HepG2 (cell line): Measurements from ENCODE around the gene C2orf81. TPM values are rescaled to one million over a fixed set of nuclear protein-coding genes. Genes with fewer than 3 reads are reported as not detected.
A peak's percentile ranks its signal among the peaks of the same experiment; 100 is the strongest.

Experiments used
- HDAC6 ChIP-seq: fragments of 200-600 bp; sonication (generic); IDR thresholded peaks from 2 replicates; pipeline ENCODE4 v1.7.0; 2017; ENCODE audit warnings: mild to moderate bottlenecking, antibody characterized with exemption, low read length, low read depth
- HHEX ChIP-seq: IDR thresholded peaks from 2 replicates; pipeline ENCODE4 v1.6.1; 2016; ENCODE audit warnings: control low read depth
- JUNB ChIP-seq: sonication (generic); formaldehyde crosslinking; IDR thresholded peaks from 2 replicates; pipeline ENCODE4 v1.8.0; 2022; ENCODE audit warnings: missing genetic modification reagents, mild to moderate bottlenecking, borderline replicate concordance
- NFAT5 ChIP-seq: sonication (generic); formaldehyde crosslinking; IDR thresholded peaks from 2 replicates; pipeline ENCODE4 v1.4.0; 2020; ENCODE audit warnings: missing genetic modification reagents
- NFE2 ChIP-seq: sonication (generic); formaldehyde crosslinking; IDR thresholded peaks from 2 replicates; pipeline ENCODE4 v1.4.0; 2020; ENCODE audit warnings: missing genetic modification reagents
- RXRA ChIP-seq: sonication (generic); formaldehyde crosslinking; IDR thresholded peaks from 2 replicates; pipeline ENCODE4 v1.5.1; 2020; ENCODE audit warnings: missing genetic modification reagents
- SPEN ChIP-seq: sonication (generic); formaldehyde crosslinking; IDR thresholded peaks from 2 replicates; pipeline ENCODE4 v1.5.1; 2020; ENCODE audit warnings: low read depth, mild to moderate bottlenecking, missing genetic modification reagents
- SUZ12 ChIP-seq: fragments of 150-350 bp; IDR thresholded peaks from 2 replicates; pipeline ENCODE4 v1.6.1; 2014; ENCODE audit warnings: low read depth, low read length
- ZFP41 ChIP-seq: sonication (generic); formaldehyde crosslinking; IDR thresholded peaks from 2 replicates; pipeline ENCODE4 v1.4.0; 2020; ENCODE audit warnings: mild to moderate bottlenecking, missing genetic modification reagents, borderline replicate concordance
- ZIK1 ChIP-seq: sonication (generic); formaldehyde crosslinking; IDR thresholded peaks from 2 replicates; pipeline ENCODE4 v1.5.0; 2020; ENCODE audit warnings: mild to moderate bottlenecking, low read depth, missing genetic modification reagents, borderline replicate concordance
- ZKSCAN1 ChIP-seq: fragments of 150-350 bp; IDR thresholded peaks from 2 replicates; pipeline ENCODE4 v1.6.1; 2014; ENCODE audit warnings: low read length
- ZNF18 ChIP-seq: sonication (generic); formaldehyde crosslinking; IDR thresholded peaks from 2 replicates; pipeline ENCODE4 v1.8.0; 2022; ENCODE audit warnings: mild to moderate bottlenecking, missing genetic modification reagents; ENCODE audit not compliant: insufficient replicate concordance
- ZNF253 ChIP-seq: sonication (generic); formaldehyde crosslinking; IDR thresholded peaks from 2 replicates; pipeline ENCODE4 v1.8.0; 2022; ENCODE audit warnings: mild to moderate bottlenecking, missing genetic modification reagents, borderline replicate concordance
- ZNF260 ChIP-seq: sonication (generic); formaldehyde crosslinking; IDR thresholded peaks from 2 replicates; pipeline ENCODE4 v1.4.0; 2020; ENCODE audit warnings: missing genetic modification reagents, low read depth, mild to moderate bottlenecking, borderline replicate concordance
- ZNF678 ChIP-seq: sonication (generic); formaldehyde crosslinking; IDR thresholded peaks from 2 replicates; pipeline ENCODE4 v1.4.0; 2020; ENCODE audit warnings: mild to moderate bottlenecking, missing genetic modification reagents
- ZNF749 ChIP-seq: sonication (generic); formaldehyde crosslinking; IDR thresholded peaks from 2 replicates; pipeline ENCODE4 v1.8.0; 2022; ENCODE audit warnings: mild to moderate bottlenecking, missing genetic modification reagents, moderate library complexity, borderline replicate concordance
- polyA plus RNA-seq, 8 experiments: library from polyadenylated mRNA; depleted of rRNA in 3 of 8; stranded (reverse) in 7 of 8; unstranded in 1 of 8; fragments of >200 nt; fragmentation: Illumina TruSeq in 4 of 8; extraction: Trizol in 4 of 8; gene quantifications; 2 replicates each; pipeline versions ENCODE4 v1.2.1 to v1.2.3, GENCODE V29; 2011 to 2016; ENCODE audit warnings: low read depth in 4 of 8, missing spikeins in 1 of 8, mixed read lengths in 1 of 8; ENCODE audit not compliant: insufficient read depth in 1 of 8
- total RNA-seq, 5 experiments: library from RNA; depleted of rRNA; stranded (reverse); fragments of >200 nt; fragmentation: Illumina TruSeq; extraction: Trizol; gene quantifications; 2 replicates each; pipeline ENCODE4 v1.2.3, GENCODE V29; 2016; ENCODE audit warnings: low read depth in 1 of 5
- TF ChIP-seq, protein P1 (sequence below): sonication (generic); formaldehyde crosslinking; IDR thresholded peaks from 2 replicates; pipeline ENCODE4 v1.5.0; 2020; ENCODE audit warnings: mild to moderate bottlenecking, missing genetic modification reagents
- TF ChIP-seq, protein P2 (sequence below): sonication (generic); formaldehyde crosslinking; conservative IDR thresholded peaks from 2 replicates; pipeline ENCODE4 v1.8.1; 2023; ENCODE audit warnings: missing genetic modification reagents

The C2orf81 gene
- total and polyA plus RNA-seq, 2 of the 13 experiments (the other 11 are each of a cell fraction or from before 2014, with no cell fraction given): 0.15 to 0.17 TPM

- TF ChIP-seq, protein P1, sequence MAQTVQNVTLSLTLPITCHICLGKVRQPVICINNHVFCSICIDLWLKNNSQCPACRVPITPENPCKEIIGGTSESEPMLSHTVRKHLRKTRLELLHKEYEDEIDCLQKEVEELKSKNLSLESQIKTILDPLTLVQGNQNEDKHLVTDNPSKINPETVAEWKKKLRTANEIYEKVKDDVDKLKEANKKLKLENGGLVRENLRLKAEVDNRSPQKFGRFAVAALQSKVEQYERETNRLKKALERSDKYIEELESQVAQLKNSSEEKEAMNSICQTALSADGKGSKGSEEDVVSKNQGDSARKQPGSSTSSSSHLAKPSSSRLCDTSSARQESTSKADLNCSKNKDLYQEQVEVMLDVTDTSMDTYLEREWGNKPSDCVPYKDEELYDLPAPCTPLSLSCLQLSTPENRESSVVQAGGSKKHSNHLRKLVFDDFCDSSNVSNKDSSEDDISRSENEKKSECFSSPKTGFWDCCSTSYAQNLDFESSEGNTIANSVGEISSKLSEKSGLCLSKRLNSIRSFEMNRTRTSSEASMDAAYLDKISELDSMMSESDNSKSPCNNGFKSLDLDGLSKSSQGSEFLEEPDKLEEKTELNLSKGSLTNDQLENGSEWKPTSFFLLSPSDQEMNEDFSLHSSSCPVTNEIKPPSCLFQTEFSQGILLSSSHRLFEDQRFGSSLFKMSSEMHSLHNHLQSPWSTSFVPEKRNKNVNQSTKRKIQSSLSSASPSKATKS: no peak
- TF ChIP-seq SPEN: peak; percentile 95
- TF ChIP-seq HHEX (CRISPR knock-in tag): peak; percentile 42
- TF ChIP-seq ZNF18 (CRISPR knock-in tag): peak; percentile 66
- no peak; the same call in 1 of the 2 replicates for TF ChIP-seq ZNF678 (CRISPR knock-in tag)
- TF ChIP-seq, protein P2, sequence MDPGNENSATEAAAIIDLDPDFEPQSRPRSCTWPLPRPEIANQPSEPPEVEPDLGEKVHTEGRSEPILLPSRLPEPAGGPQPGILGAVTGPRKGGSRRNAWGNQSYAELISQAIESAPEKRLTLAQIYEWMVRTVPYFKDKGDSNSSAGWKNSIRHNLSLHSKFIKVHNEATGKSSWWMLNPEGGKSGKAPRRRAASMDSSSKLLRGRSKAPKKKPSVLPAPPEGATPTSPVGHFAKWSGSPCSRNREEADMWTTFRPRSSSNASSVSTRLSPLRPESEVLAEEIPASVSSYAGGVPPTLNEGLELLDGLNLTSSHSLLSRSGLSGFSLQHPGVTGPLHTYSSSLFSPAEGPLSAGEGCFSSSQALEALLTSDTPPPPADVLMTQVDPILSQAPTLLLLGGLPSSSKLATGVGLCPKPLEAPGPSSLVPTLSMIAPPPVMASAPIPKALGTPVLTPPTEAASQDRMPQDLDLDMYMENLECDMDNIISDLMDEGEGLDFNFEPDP (CRISPR knock-in tag): no peak
- no peak for TF ChIP-seq NFAT5 (CRISPR knock-in tag)
- 0 out of 2 replicates have a peak, but pooled peaks have one; percentile 17 for TF ChIP-seq SUZ12
- no peak for TF ChIP-seq NFE2 (CRISPR knock-in tag)
- 0 out of 2 replicates have a peak, but pooled peaks have one; percentile 34 for TF ChIP-seq ZIK1 (CRISPR knock-in tag)
- TF ChIP-seq ZKSCAN1: peak; percentile 43; the same call in 1 of the 2 replicates
- no peak; the same call in none of the 2 replicates for TF ChIP-seq ZFP41
- TF ChIP-seq ZNF749 (CRISPR knock-in tag): no peak
- TF ChIP-seq RXRA (CRISPR knock-in tag): peak; percentile 89
- no peak for TF ChIP-seq JUNB (CRISPR knock-in tag)
- TF ChIP-seq ZNF253 (CRISPR knock-in tag): no peak
- TF ChIP-seq HDAC6: no peak
- TF ChIP-seq ZNF260 (CRISPR knock-in tag): no peak
These were observed 33.5 kb upstream of the C2orf81 start, which contains the start of gene INO80B (continued) for GRCh38 chr2:74454654-74455511.
